ENCODE results near the gene SLC4A8.

DNA sequence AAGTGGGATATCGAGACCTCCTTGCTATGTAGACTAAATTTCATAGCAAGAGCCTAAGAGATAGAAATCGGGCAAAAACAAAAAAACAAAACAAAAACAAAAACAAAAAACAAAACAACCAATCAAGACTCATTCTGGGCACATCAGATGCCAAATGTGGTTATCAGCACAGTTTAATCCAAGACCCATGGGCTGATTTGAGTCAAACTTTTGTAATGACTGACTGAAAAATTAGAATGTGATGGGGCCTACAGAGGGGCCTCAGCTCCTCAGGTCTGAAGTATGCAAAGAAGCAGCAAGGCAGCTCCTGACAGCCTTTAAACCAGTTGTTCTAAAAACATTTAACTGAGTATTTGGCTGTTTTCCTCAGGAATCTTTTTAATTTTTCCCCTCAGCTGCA is 49.3 kb downstream of the SLC4A8 start:
- TF ChIP-seq, protein P1, sequence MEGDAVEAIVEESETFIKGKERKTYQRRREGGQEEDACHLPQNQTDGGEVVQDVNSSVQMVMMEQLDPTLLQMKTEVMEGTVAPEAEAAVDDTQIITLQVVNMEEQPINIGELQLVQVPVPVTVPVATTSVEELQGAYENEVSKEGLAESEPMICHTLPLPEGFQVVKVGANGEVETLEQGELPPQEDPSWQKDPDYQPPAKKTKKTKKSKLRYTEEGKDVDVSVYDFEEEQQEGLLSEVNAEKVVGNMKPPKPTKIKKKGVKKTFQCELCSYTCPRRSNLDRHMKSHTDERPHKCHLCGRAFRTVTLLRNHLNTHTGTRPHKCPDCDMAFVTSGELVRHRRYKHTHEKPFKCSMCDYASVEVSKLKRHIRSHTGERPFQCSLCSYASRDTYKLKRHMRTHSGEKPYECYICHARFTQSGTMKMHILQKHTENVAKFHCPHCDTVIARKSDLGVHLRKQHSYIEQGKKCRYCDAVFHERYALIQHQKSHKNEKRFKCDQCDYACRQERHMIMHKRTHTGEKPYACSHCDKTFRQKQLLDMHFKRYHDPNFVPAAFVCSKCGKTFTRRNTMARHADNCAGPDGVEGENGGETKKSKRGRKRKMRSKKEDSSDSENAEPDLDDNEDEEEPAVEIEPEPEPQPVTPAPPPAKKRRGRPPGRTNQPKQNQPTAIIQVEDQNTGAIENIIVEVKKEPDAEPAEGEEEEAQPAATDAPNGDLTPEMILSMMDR (IDR thresholded peaks at IDR 0.05; ENCODE audit: extremely low read depth in 1 of 2, insufficient read depth in 1 of 2, low read depth in 1 of 2, low read length in 2 of 2) = no peak
- no peak for TF ChIP-seq POLR2A (IDR thresholded peaks at IDR 0.05; ENCODE audit: low read depth, low read length)
- TF ChIP-seq POLR2AphosphoS5 (IDR thresholded peaks at IDR 0.05; ENCODE audit: insufficient read depth, low read depth, low read length) = no peak
- no peak for TF ChIP-seq MYC (IDR thresholded peaks at IDR 0.05; ENCODE audit: low read depth, low read length)
